OCI-LY1 (cell line): ENCODE measurements around the gene CDK11A.
"Not testable (repeated sequence)": the region's sequence is repeated elsewhere in the genome, so short reads cannot be mapped to it uniquely, and the experiment has no call there.

Source experiments
- H2AFZ ChIP-seq: fragments of 200-600 bp; sonication (generic), shearing (Covaris generic); 2 replicates; pipeline ENCODE4 v1.6.0; 2014; ENCODE audit warnings: antibody characterized with exemption, mild to moderate bottlenecking, low read length
- H3F3A ChIP-seq: fragments of 200-600 bp; sonication (generic), shearing (Covaris generic); 2 replicates; pipeline ENCODE4 v1.6.0; 2014; ENCODE audit warnings: mild to moderate bottlenecking, antibody characterized with exemption, low read length, moderate library complexity; ENCODE audit not compliant: insufficient read depth
- H3K27ac ChIP-seq: fragments of 200-600 bp; sonication (generic); 2 replicates; pipeline ENCODE4 v1.5.1; 2014; ENCODE audit warnings: low read length, mixed run types, mild to moderate bottlenecking, low read depth; ENCODE audit not compliant: poor library complexity, severe bottlenecking
- H3K27me3 ChIP-seq: fragments of 200-600 bp; sonication (generic); 2 replicates; pipeline ENCODE4 v1.6.0; 2014; ENCODE audit warnings: antibody characterized with exemption, mild to moderate bottlenecking, low read length, moderate library complexity; ENCODE audit not compliant: insufficient read depth
- H3K36me3 ChIP-seq: fragments of 200-600 bp; sonication (generic); 2 replicates; pipeline ENCODE4 v1.6.1; 2014; ENCODE audit warnings: mild to moderate bottlenecking, antibody characterized with exemption, low read length, moderate library complexity, mixed read lengths; ENCODE audit not compliant: insufficient read depth
- H3K4me1 ChIP-seq: fragments of 200-600 bp; sonication (generic); 2 replicates; pipeline ENCODE4 v1.5.1; 2014; ENCODE audit warnings: mild to moderate bottlenecking, low read length, moderate library complexity; ENCODE audit not compliant: insufficient read depth, severe bottlenecking
- H3K4me2 ChIP-seq: fragments of 200-600 bp; sonication (generic), shearing (Covaris generic); 2 replicates; pipeline ENCODE4 v1.6.1; 2014; ENCODE audit warnings: low read length
- H3K4me3 ChIP-seq: fragments of 200-600 bp; sonication (generic); 2 replicates; pipeline ENCODE4 v1.5.1; 2014; ENCODE audit warnings: low read length, low read depth, mild to moderate bottlenecking, mixed read lengths; ENCODE audit not compliant: poor library complexity, severe bottlenecking
- H3K79me2 ChIP-seq: fragments of 200-600 bp; shearing (Covaris generic); 2 replicates; pipeline ENCODE4 v1.6.1; 2016; ENCODE audit warnings: mixed run types, low read length, mixed read lengths; ENCODE audit not compliant: insufficient read depth
- H3K9ac ChIP-seq: fragments of 200-600 bp; sonication (generic), shearing (Covaris generic); 2 replicates; pipeline ENCODE4 v1.6.1; 2014; ENCODE audit warnings: mild to moderate bottlenecking, low read length, mixed read lengths
- H3K9me2 ChIP-seq: fragments of 200-600 bp; sonication (generic), shearing (Covaris generic); 2 replicates; pipeline ENCODE4 v1.6.1; 2014; ENCODE audit warnings: low read depth, mild to moderate bottlenecking, low read length, mixed read lengths
- H3K9me3 ChIP-seq: fragments of 200-600 bp; shearing (Covaris generic); 2 replicates; pipeline ENCODE4 v1.6.1; 2014; ENCODE audit warnings: low read length, mixed read lengths
- H4K20me1 ChIP-seq: fragments of 200-600 bp; sonication (generic), shearing (Covaris generic); 2 replicates; pipeline ENCODE4 v1.6.0; 2016; ENCODE audit warnings: mild to moderate bottlenecking, low read length; ENCODE audit not compliant: insufficient read depth
- TF ChIP-seq, protein P1 (sequence below): fragments of 200-600 bp; sonication (generic), shearing (Covaris generic); IDR thresholded peaks from 2 replicates; pipeline ENCODE4 v1.5.1; 2017; ENCODE audit warnings: mild to moderate bottlenecking, antibody characterized with exemption, low read length, moderate library complexity, mixed read lengths

Gene CDK11A

DNA sequence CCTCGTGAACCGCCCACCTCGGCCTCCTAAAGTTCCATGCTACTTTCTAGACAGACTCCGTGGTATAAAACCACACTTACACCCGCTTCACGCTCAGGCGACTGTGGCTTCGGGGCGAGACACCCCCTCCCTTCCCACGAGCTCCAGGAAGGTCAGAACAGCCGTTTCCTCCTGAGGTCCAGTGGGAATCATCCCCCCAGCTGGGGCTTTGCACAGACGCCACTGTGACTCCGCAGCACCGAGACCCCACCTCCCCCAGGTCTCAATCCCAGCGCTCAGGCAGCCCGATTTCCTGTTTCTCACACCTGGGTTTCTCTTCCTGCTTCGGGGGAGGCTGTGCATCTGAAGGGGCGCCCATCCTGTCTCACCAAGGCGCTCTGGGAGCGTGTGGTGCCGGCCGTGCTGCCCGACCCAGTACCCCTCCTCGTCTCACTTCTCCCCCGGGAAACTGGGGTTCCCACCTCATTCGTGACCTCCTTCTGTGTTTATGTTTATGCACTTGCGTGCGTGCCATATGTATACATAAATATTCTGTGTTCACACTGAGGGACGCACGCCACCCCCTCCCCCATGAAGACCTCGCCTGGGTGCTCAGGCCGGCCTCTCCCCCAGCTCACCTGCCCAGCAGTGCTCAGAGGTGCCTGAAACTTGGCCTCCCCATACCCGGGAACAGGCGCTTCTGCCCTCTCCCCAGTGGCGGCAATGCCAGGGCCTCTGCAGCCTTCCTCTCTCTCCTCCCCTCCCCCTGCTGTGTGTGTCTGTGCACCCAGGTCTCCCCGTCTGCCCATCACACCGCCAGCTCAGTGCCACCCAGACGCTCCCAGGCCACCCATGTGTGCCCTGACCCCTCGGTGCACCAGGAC is 46.2 kb downstream of the CDK11A start:
- Histone ChIP-seq H2AFZ (no peak overlapping the region), H3K4me1 (peaks cover 35% of the 10 kb centered on the region), H3K4me2 (peak overlapping the region; percentile 66), H3K27me3 (no peaks in the 10 kb centered on the region), H3F3A (no peaks in the 10 kb centered on the region), H3K9me2 (no peaks in the 10 kb centered on the region), H3K27ac (peak overlapping the region; percentile 91), H3K9ac (peak overlapping the region; percentile 53; the same call in 1 of the 2 replicates), H3K4me3 (peak overlapping the region; percentile 49), H3K79me2 (no peaks in the 10 kb centered on the region), H3K9me3 (no peaks in the 10 kb centered on the region), H4K20me1 (no peaks in the 10 kb centered on the region), H3K36me3 (no peaks in the 10 kb centered on the region)
- TF ChIP-seq, protein P1, sequence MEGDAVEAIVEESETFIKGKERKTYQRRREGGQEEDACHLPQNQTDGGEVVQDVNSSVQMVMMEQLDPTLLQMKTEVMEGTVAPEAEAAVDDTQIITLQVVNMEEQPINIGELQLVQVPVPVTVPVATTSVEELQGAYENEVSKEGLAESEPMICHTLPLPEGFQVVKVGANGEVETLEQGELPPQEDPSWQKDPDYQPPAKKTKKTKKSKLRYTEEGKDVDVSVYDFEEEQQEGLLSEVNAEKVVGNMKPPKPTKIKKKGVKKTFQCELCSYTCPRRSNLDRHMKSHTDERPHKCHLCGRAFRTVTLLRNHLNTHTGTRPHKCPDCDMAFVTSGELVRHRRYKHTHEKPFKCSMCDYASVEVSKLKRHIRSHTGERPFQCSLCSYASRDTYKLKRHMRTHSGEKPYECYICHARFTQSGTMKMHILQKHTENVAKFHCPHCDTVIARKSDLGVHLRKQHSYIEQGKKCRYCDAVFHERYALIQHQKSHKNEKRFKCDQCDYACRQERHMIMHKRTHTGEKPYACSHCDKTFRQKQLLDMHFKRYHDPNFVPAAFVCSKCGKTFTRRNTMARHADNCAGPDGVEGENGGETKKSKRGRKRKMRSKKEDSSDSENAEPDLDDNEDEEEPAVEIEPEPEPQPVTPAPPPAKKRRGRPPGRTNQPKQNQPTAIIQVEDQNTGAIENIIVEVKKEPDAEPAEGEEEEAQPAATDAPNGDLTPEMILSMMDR = no peak

DNA sequence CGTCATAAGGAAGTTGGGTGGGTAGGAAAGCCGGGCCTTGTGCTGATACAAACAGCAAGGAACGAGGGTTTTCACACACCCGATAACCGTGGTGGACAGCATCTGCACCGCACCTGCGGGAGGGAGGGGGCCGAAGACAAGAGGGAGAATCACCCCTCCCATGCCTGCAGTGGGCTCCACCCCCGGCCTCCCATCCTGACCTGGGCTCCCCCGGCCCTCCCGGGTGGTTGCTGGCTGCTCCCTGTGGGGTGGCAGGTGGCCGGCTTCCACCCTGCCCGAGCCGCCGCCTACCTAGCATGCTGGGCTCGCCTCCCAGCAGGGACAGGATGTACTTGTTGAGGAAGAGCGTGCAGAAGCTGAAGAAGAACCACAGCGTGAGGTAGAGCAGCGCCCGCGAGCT is 48.1 kb downstream of the CDK11A start:
- not testable (repeated sequence) for H3K4me2 ChIP-seq, H3K27ac ChIP-seq, H3K9ac ChIP-seq, H3K9me2 ChIP-seq, H3K9me3 ChIP-seq, H2AFZ ChIP-seq, H4K20me1 ChIP-seq, H3K79me2 ChIP-seq, H3K27me3 ChIP-seq, H3K4me3 ChIP-seq, H3F3A ChIP-seq
- Histone ChIP-seq H3K4me1 (peaks cover 35% of the 10 kb centered on the region), H3K36me3 (peaks cover 11% of the 10 kb centered on the region; the same call in 1 of the 2 replicates)

DNA sequence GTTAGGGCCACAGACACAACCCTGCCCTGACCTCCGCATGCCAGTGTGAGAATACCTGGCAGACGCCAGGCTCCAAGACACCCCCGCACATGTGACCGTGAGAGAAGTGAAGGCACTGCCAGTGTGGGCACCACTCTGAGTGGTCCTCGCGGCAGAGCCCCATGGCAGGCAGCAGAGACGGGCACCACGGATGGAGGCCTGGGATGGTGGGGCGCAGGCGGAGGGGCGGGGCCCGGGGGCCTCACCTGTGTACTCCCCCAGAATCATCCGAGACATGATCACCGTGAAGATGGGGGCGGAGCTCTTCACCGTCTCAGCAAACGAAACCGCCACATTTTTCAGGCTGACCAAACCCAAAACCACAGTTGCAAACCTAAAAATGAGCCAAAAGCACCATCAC is 48.9 kb downstream of the CDK11A start:
- not testable (repeated sequence) for H3K4me3 ChIP-seq, H3K27me3 ChIP-seq, H3K4me2 ChIP-seq, H4K20me1 ChIP-seq, H3K79me2 ChIP-seq, H3K27ac ChIP-seq, H3F3A ChIP-seq, H3K9me3 ChIP-seq, H2AFZ ChIP-seq, H3K9ac ChIP-seq, H3K9me2 ChIP-seq
- Histone ChIP-seq H3K36me3 (peaks cover 17% of the 10 kb centered on the region; the same call in 1 of the 2 replicates), H3K4me1 (peaks cover 35% of the 10 kb centered on the region)

DNA sequence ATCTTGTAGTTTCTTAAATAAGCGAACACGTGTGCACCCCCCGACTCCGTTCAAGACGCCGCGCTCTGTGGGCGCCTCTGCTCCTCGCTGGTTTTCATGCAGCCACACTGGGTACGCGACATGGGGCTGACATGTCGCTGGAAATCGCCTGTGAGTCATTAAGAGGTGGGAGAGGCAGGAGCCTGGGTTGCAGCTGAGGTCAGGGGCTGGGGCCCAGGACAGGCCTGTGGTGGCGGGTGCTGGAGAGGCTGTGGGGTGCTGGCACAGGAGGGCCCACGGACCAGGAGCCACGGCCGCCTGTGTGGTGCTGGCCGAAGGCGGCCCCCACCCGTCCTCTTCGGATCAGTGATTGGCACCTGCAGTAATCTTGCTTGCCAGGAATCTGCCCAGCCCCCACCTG is 49.4 kb downstream of the CDK11A start:
- H3K4me2 ChIP-seq, H3K27me3 ChIP-seq, H3F3A ChIP-seq, H3K4me3 ChIP-seq, H3K9ac ChIP-seq, H3K9me2 ChIP-seq, H3K9me3 ChIP-seq, H3K79me2 ChIP-seq, H3K27ac ChIP-seq, H2AFZ ChIP-seq, H4K20me1 ChIP-seq: not testable (repeated sequence)
- Histone ChIP-seq H3K36me3 (peaks cover 18% of the 10 kb centered on the region; the same call in 1 of the 2 replicates), H3K4me1 (peaks cover 35% of the 10 kb centered on the region)
